Stomach (tissue), 4 donors: ENCODE results near the gene LPIN2.

Experiments
- CTCF ChIP-seq, 7 experiments: fragments of 450-650 bp in 4 of 7; fragments of 200-600 bp in 3 of 7; sonication (generic) in 3 of 7; IDR thresholded peaks; one replicate each; pipeline ENCODE4 v1.5.1; 2016 to 2019; ENCODE audit warnings: antibody characterized with exemption in 7 of 7, control low read depth in 2 of 7, mild to moderate bottlenecking in 1 of 7
- POLR2A ChIP-seq, 4 donors: fragments of 450-650 bp; IDR thresholded peaks; one replicate each; pipeline ENCODE4 v1.6.1; 2016; ENCODE audit warnings: antibody characterized with exemption in 4 of 4, control low read depth in 2 of 4, mild to moderate bottlenecking in 1 of 4, moderate library complexity in 1 of 4

GRCh38 chr18:3035635-3036034, 22.7 kb upstream of the LPIN2 start:
- TF ChIP-seq CTCF (IDR thresholded peaks at IDR 0.05) (no peak), POLR2A (IDR thresholded peaks at IDR 0.05) (no peak)
